ENCODE data around the gene NUDT1.

DNA sequence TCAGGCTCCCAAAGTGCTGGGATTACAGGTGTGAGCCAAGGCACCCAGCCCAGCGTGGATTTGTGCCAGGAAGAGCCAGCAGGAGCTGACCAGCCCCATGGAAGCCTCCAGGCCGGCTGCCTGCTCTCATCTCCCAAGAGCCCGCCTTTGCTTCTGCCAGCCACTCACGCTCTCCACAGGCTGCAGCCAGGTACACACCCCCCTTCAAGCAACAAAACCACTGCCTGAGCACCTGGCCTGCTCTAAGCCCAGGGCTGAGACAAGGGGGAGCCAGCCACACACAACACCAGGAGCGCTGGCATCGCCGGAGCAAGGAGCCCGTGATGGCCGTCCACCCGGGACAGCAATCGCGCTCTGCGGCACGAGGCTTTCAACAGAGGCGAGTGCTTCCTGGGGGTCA, 43.8 kb upstream of the NUDT1 start:
- TF ChIP-seq CTCF (IDR thresholded peaks at IDR 0.05; ENCODE audit: insufficient read depth, low read depth, low read length) (no peak), EZH2 (IDR thresholded peaks at IDR 0.05; ENCODE audit: insufficient read depth, low read length) (no peak)

All from astrocyte (in vitro differentiated cells and primary cell).